Heart left ventricle (tissue), 16 donors: ENCODE results near the gene SORBS1. TPM values are rescaled to one million over a fixed set of nuclear protein-coding genes. Genes with fewer than 3 reads are reported as not detected.

Experiments
- ATAC-seq, 4 donors: fragments of 200-7000 bp; cut with Tn5 transposase; one replicate each; pipeline ENCODE4 v1.9.1; 2020 to 2022; ENCODE audit warnings: moderate library complexity in 4 of 4, mild to moderate bottlenecking in 3 of 4, moderate number of reproducible peaks in 1 of 4
- DNase-seq, 5 donors: peaks; one replicate each; pipeline ENCODE4 v3.0.0-alpha.2; 2020
- H3K27ac ChIP-seq, 12 donors: fragments of 200-600 bp; sonication (generic) in 4 of 12; one replicate each; pipeline versions ENCODE4 v1.5.0 to v1.8.0; 2016 to 2022; ENCODE audit warnings: mild to moderate bottlenecking in 2 of 12
- H3K27me3 ChIP-seq, 9 donors: fragments of 200-600 bp; sonication (generic) in 2 of 9; one replicate each; pipeline versions ENCODE4 v1.5.1 to v1.8.0; 2016 to 2022; ENCODE audit warnings: mild to moderate bottlenecking in 3 of 9
- H3K36me3 ChIP-seq, 9 donors: fragments of 200-600 bp; sonication (generic) in 2 of 9; one replicate each; pipeline versions ENCODE4 v1.5.0 to v1.8.0; 2018 to 2022; ENCODE audit warnings: mild to moderate bottlenecking in 2 of 9
- H3K4me1 ChIP-seq, 12 donors: fragments of 200-600 bp; sonication (generic) in 4 of 12; one replicate each; pipeline versions ENCODE4 v1.5.0 to v1.8.0; 2016 to 2022; ENCODE audit warnings: mild to moderate bottlenecking in 3 of 12
- H3K4me3 ChIP-seq, 12 donors: fragments of 200-600 bp; sonication (generic) in 4 of 12; one replicate each; pipeline versions ENCODE4 v1.5.0 to v1.8.0; 2017 to 2022; ENCODE audit warnings: mild to moderate bottlenecking in 9 of 12, moderate library complexity in 4 of 12
- H3K9me3 ChIP-seq, 12 donors: fragments of 200-600 bp; sonication (generic) in 4 of 12; one replicate each; pipeline versions ENCODE4 v1.5.0 to v1.8.0; 2016 to 2022; ENCODE audit warnings: mild to moderate bottlenecking in 1 of 12
- POLR2A ChIP-seq, 2 donors: fragments of 450-650 bp; IDR thresholded peaks; one replicate each; pipeline ENCODE4 v1.6.1; 2017; ENCODE audit warnings: antibody characterized with exemption in 2 of 2, mild to moderate bottlenecking in 2 of 2, moderate library complexity in 2 of 2
- WGBS, 4 donors: extraction: QIAGEN DNeasy Blood & Tissue Kit in 2 of 4; methylation state at CpG; one replicate each; pipeline versions ENCODE4 v1.1.5 to v1.1.7; 2013 to 2018; 5-methylcytosine and 5-hydroxymethylcytosine counted together
- intact Hi-C, 10 donors: fragments of 100-400 bp; cut with DNase I; formaldehyde crosslinking; loops; one replicate each; pipeline versions ENCODE4 v1.11.1 to v1.14.2; 2022
- polyA plus RNA-seq, 2 donors: library from polyadenylated mRNA; stranded (reverse); fragments of 200-250 nt; gene quantifications; one replicate each; pipeline ENCODE4 v1.2.3, GENCODE V29; 2013
- total RNA-seq, 9 donors: library from RNA; depleted of rRNA in 2 of 9; stranded (reverse); fragments of >200 nt in 2 of 9; fragmentation: NEBNext Ultra II Directional in 3 of 9; extraction: Animal tissue kit (Norgen Biotek cat#: 25700) in 3 of 9; gene quantifications; one replicate each; pipeline versions ENCODE4 v1.1.0 to v1.2.4, GENCODE V29; 2016 to 2023
- TF ChIP-seq, protein P1 (sequence below), 12 donors: fragments of 200-600 bp; sonication (generic) in 4 of 12; IDR thresholded peaks; one replicate each; pipeline versions ENCODE4 v1.5.0 to v1.8.0; 2018 to 2022; ENCODE audit warnings: antibody characterized with exemption in 12 of 12, mild to moderate bottlenecking in 5 of 12
- donor health status: ischemic (EF 13 %, LVEDD 7.1; RV severe dilation, severe dysfunction).
- donor health status: healthy with polysubstance abuse.
- donor health status: DM: no; HTN: yes; CAD: no.
- donor health status: DM: no; HTN: no; CAD: no.
- donor health status: ischemic (EF 25% LVEDD 6.9; RV normal size, moderate dysfunction).
- donor health status: ischemic (EF 25% LVEDD 5.7; RV mildly dilated, moderate dysfunction).
- donor health status: healthy.
- donor health status: DM: yes; HTN: yes; CAD: no.
- donor health status: ischemic (EF 35%, LVEDD 5.7; RV mildly dilated, moderate dysfunction).
- donor health status: nonischemic (EF 11% LVEDD 7.7; RV severe dilation, severe dysfunction).
- donor health status: DM: yes; HTN: yes; CAD: no.
- donor health status: PGD.
- donor health status: ischemic (EF 29% LVEDD 5.4; RV normal size, mild dysfunction).
- donor health status: nonischemic (EF 23%, LVEDD 6.1; RV moderate dilation, normal function).

SORBS1 gene
- total and polyA plus RNA-seq, 11 donors: 355 to 1,440 (median 886) TPM

DNA sequence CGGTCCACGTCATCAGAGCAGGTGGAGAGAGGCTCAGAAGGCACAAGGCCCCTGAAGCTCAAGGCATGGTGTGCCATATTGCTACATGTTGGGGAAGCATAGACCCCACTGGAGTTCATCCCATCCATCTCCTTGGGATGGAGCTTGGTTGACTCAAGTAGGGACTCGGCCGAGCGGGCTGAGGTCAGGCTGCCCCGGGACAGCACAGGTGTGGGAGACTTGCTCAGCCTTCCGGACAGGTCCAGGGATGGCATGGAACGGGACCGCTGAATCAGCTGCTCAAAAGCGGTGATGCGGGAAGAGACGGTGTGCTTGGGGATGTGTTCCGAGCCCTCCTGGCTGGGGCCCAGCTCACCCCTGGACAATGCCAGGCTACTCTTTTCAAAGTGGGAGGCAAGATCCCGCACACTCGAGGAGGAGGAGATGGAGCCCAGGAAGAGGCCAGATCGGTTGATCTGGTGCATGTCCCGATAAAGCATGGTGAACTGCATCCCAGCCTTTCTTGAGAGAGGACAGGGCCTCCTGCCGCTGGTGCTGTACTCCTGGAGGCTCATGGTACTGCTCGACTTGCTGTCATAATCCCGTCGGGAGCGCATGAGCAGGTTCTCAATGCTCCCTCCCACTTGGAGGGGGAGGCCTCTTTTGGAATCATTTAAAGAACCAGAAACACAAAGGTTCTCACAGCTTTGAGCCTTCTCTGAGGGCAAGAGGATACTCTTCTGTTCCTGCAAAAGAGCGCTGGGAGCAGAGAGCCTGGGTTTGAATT, 204.8 kb downstream of the SORBS1 start:
- H3K27ac ChIP-seq: no peak overlapping the region
- 81 to 90% (median 86%) methylated on average over 17 to 23 of the region's 23 CpGs for WGBS, 4 donors
- no peaks in the 10 kb centered on the region for H3K9me3 ChIP-seq
- no peaks in the 10 kb centered on the region for H3K27me3 ChIP-seq
- no peak overlapping the region for H3K4me3 ChIP-seq
- intact Hi-C loops: no loop called here
- DNase-seq (no peak), ATAC-seq (peak in 3 of 4 donors; percentile 4 to 15 (median 14))
- H3K36me3 ChIP-seq: peaks cover 0 to 92% (median 71%) of the 10 kb centered on the region in 9 donors
- H3K4me1 ChIP-seq: peaks cover 0 to 54% (median 21%) of the 10 kb centered on the region in 12 donors
- TF ChIP-seq POLR2A (IDR thresholded peaks at IDR 0.05): no peak

DNA sequence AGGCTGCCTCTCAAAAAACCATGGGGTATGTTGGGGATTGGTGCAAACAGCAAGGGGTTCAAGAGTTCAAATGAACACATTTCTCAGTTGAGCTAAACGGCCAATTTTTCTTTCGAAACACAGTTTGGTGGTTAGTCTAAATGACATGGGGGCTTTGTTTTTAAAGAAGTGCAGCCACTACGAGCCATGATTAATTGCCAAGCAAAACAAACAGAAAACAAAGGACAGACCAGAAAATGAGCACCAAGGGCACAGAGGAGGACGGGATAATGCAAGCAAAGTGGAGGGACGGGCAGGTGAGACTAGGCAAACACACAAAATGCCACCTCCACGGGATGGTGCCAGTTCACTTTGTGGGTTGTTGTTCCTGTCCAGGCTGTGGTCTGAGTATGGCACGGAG, 205.9 kb downstream of the SORBS1 start:
- Histone ChIP-seq H3K9me3 (no peaks in the 10 kb centered on the region), H3K4me3 (no peak overlapping the region), H3K27me3 (no peaks in the 10 kb centered on the region), H3K36me3 (peaks cover 0 to 99% (median 82%) of the 10 kb centered on the region in 9 donors), H3K27ac (peak overlapping the region in 2 of 12 donors; percentile 26 to 27), H3K4me1 (peaks cover 0 to 54% (median 21%) of the 10 kb centered on the region in 12 donors)
- DNase-seq (no peak), ATAC-seq (no peak)
- WGBS, 4 donors: 78 to 84% (median 81%) methylated on average over 7 of the region's 7 CpGs
- TF ChIP-seq POLR2A (IDR thresholded peaks at IDR 0.05): no peak
- TF ChIP-seq, protein P1, sequence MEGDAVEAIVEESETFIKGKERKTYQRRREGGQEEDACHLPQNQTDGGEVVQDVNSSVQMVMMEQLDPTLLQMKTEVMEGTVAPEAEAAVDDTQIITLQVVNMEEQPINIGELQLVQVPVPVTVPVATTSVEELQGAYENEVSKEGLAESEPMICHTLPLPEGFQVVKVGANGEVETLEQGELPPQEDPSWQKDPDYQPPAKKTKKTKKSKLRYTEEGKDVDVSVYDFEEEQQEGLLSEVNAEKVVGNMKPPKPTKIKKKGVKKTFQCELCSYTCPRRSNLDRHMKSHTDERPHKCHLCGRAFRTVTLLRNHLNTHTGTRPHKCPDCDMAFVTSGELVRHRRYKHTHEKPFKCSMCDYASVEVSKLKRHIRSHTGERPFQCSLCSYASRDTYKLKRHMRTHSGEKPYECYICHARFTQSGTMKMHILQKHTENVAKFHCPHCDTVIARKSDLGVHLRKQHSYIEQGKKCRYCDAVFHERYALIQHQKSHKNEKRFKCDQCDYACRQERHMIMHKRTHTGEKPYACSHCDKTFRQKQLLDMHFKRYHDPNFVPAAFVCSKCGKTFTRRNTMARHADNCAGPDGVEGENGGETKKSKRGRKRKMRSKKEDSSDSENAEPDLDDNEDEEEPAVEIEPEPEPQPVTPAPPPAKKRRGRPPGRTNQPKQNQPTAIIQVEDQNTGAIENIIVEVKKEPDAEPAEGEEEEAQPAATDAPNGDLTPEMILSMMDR (IDR thresholded peaks at IDR 0.05): no peak
- intact Hi-C loops: no loop called here

DNA sequence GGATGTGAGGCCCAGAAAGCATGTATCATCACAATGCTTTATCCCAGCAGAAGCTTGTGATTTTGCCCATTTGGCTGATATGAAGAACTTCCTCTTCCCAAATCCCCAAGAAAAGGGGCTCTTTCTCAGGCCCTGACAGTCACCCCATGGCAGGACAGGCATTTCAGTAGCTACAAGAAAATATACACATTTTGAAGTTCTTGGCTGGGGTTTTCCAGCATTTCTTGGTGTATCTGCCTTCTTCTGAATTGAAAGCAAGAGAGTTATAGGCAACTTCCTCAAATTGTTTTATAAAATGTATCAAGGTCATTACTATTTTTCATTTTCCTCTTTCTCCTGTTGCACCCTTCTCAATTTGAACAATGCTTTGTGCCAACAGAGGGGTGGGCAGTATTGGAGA, 207.1 kb downstream of the SORBS1 start:
- peaks cover 0 to 46% (median 22%) of the 10 kb centered on the region in 12 donors for H3K4me1 ChIP-seq
- TF ChIP-seq POLR2A (IDR thresholded peaks at IDR 0.05): no peak
- TF ChIP-seq, protein P1 (IDR thresholded peaks at IDR 0.05): no peak
- no peak for ATAC-seq
- no peak overlapping the region for H3K4me3 ChIP-seq
- H3K27ac ChIP-seq: peak overlapping the region in 4 of 12 donors; percentile 2 to 33 (median 22)
- peaks cover 0 to 100% (median 86%) of the 10 kb centered on the region in 9 donors for H3K36me3 ChIP-seq
- intact Hi-C loops: no loop called here
- no peaks in the 10 kb centered on the region for H3K9me3 ChIP-seq
- no peaks in the 10 kb centered on the region for H3K27me3 ChIP-seq
- no peak for DNase-seq

DNA sequence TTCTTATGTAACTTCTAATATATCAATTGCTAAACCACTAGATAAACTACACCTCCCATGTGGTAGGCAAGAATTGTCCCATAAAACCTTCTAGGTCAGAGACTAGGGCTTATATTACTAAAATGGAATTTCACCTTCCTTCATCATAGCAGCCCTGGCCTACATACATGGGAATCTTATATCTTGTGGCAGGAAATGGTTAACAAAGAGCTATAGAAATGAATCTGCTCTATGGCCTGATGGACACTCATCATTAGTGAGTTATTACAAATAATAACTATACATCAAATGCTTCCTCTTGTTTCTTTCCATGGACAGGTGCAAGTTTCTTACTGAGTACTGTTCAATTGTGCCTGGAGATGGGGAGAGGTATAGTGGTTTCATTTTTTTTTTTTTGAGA, 208.0 kb downstream of the SORBS1 start:
- intact Hi-C loops: no loop called here

More for the DNA sequence above, 208.0 kb downstream of the SORBS1 start:
- ATAC-seq (no peak), DNase-seq (no peak)
- TF ChIP-seq POLR2A (IDR thresholded peaks at IDR 0.05): no peak
- TF ChIP-seq, protein P1 (IDR thresholded peaks at IDR 0.05): no peak
- H3K36me3 ChIP-seq: peaks cover 0 to 100% (median 96%) of the 10 kb centered on the region in 9 donors
- H3K27ac ChIP-seq: peak overlapping the region in 1 of 12 donors; percentile 57
- H3K9me3 ChIP-seq: no peaks in the 10 kb centered on the region
- H3K4me1 ChIP-seq: peaks cover 0 to 50% (median 23%) of the 10 kb centered on the region in 12 donors
- H3K27me3 ChIP-seq: no peaks in the 10 kb centered on the region
- H3K4me3 ChIP-seq: no peak overlapping the region
